GM19238 (cell line): Measurements from ENCODE around the gene UPF2.
A peak's percentile ranks its signal among the peaks of the same experiment; 100 is the strongest.

ENCODE experiments used
- DNase-seq: peaks from one replicate; pipeline ENCODE4 v3.0.0; 2011; ENCODE audit warnings: low spot score; ENCODE audit not compliant: insufficient read length

The UPF2 gene

GRCh38 chr10:11886851-11887250, 155.8 kb downstream of the UPF2 start:
- peak; percentile 23 for DNase-seq

DNA sequence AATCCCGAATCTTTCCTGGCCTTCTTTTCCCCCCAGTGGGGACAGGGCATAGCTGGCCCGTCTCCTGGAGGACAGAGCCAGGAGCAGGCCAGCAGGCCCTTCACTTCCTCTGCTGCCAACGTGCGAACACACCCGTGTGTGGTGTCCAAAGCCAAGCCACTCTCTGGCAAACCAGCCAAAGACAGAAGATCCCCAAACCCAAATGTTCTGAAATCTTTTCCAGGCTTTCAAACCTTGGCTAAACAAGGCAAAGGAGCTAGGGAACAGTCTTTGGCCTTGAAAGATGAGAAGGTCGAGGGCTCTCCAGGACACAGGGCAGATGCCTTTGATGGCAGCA, 156.5 kb downstream of the UPF2 start:
- DNase-seq: no peak

DNA sequence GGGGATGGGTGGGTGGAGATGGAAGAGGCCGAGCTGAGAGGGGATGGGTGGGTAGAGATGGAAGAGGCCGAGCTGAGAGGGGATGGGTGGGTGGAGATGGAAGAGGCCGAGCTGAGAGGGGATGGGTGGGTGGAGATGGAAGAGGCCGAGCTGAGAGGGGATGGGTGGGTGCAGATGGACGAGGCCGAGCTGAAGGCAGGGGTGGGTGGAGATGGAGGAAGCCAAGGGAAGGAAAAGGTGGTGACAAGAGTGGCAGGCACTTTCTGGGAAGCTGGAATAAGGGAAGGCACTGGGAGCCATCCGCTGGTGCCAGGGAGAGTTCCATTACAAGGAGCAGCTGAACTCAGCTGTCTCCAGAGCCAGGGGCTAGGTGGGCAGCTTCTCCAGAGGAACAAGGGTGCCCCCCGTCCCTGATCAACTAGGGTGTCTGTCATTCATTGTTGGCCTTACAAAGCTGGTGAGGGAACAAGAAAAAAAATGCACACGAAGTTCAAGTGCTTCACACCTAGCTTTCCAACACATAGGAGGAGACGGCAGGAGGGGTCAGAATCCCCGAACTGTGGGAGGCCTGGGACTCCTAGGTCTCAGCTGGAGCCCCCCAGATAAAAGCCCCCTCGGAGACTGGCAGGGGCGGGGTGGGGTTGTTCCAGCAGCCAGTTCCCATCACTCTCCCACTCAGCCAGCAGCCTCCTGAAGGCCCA, 157.0 kb downstream of the UPF2 start:
- DNase-seq: no peak

GRCh38 chr10:11884706-11885423, 157.7 kb downstream of the UPF2 start:
- DNase-seq: no peak

- no peak for DNase-seq
Observed at GRCh38 chr10:11882646-11883375, 159.8 kb downstream of the UPF2 start.

GRCh38 chr10:11881477-11882417, 160.9 kb downstream of the UPF2 start:
- no peak for DNase-seq

DNA sequence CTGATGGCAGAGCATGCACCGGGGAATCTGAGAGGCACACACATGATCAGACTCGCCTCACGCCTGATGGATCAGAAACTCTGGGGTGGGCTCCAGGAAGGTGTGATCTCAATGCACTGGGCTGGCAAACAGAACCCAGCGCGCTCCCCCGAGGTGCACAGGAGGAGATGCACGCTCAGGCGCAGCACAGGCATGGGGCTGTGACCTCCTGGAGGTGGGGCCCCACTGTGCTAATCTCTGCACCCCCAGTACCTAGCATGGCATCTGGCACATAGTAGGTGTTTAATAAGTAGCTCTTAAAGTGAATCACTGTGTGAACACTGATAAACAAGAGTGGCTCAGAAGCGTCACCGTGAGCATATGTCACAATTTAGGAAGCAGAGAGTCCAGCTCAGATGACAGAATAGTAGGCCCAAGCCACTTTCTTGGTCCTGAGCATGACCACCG, 161.6 kb downstream of the UPF2 start:
- no peak for DNase-seq

DNA sequence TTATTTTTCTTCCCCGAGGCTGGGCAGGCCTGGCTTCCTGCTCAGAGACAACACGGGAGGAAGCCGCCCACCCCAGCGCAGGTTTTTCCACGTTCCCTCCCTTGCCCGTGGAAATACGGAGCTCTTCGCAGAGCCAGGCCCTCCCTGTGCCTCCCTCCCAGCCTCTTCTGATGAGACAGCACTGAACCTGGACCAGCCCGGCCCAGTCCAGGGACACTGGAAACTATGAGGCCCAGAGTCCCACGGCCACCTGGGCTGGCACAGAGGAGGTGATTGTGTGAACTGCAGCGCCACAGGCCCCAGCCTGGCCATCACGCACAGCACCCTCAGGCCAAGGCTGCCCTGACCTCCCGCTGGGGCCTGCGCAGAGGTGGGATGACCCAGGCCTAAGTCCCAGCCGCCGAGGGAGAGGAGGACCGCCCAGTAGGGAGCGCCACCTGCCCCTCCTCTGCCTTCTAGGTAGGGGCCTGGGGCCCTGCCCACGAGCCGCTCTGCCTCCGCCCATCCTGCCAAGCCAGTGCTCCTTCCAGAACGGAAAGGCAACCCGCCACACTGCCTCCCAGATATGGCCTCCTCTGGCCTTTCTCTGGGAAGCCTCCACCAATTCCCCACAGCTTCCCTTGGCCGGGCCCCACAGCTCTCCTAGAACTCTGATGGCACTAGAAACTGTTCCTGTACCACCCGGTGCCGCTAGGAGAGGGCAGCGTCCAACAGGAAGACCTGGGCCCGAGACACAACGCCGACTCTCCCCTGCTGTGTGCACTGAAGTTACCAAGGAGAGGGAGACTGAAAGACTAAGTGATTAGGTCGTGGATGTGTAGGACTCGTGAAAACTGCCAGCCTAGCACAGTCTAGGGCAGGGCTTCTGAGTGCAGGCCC, 162.2 kb downstream of the UPF2 start:
- no peak for DNase-seq

GRCh38 chr10:11879387-11880094, 163.1 kb downstream of the UPF2 start:
- DNase-seq: no peak

DNA sequence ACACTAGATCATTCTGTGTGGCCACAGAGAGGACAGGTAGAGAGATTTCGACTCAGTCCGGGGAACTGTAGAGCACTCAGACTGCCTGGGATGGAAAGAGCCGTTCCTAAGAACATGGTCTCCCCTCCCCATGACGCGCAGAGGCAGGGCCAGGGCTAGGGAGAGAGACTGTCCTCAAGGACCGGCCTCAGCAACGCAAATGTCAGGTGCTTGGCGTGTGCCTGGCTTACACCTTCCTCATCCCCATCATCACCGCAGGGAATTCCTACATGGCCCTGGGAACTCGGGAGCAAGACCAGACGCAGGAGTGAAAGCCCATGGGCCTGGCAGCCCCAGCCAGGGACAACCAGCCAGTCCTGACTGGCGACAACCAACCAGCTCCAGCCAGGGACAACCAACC, 163.8 kb downstream of the UPF2 start:
- DNase-seq: no peak

- no peak for DNase-seq
Observed at GRCh38 chr10:11877591-11877905, 165.1 kb downstream of the UPF2 start.

- no peak for DNase-seq
Observed at GRCh38 chr10:11876805-11877590, 165.6 kb downstream of the UPF2 start.

DNA sequence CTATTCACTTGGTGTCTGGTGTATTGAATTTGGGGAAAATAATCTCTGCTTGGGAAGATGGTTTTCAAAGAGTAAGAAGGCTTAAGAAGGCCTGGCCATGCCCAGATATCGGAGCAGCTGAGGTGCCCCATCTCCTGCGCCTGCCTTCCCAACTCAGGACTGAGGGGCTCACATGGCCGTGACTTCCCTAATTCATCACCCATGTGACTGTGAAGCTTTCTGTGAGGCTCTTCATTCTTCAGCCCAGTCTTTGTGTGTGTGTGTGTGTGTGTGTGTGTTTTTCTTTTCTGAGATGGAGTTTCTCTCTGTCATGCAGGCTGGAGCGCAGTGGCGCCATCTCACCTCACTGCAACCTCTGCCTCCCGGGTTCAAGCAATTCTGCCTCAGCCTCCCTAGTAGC, 166.3 kb downstream of the UPF2 start:
- DNase-seq: no peak

- no peak for DNase-seq
Observed at GRCh38 chr10:11875494-11876281, 166.9 kb downstream of the UPF2 start.

DNA sequence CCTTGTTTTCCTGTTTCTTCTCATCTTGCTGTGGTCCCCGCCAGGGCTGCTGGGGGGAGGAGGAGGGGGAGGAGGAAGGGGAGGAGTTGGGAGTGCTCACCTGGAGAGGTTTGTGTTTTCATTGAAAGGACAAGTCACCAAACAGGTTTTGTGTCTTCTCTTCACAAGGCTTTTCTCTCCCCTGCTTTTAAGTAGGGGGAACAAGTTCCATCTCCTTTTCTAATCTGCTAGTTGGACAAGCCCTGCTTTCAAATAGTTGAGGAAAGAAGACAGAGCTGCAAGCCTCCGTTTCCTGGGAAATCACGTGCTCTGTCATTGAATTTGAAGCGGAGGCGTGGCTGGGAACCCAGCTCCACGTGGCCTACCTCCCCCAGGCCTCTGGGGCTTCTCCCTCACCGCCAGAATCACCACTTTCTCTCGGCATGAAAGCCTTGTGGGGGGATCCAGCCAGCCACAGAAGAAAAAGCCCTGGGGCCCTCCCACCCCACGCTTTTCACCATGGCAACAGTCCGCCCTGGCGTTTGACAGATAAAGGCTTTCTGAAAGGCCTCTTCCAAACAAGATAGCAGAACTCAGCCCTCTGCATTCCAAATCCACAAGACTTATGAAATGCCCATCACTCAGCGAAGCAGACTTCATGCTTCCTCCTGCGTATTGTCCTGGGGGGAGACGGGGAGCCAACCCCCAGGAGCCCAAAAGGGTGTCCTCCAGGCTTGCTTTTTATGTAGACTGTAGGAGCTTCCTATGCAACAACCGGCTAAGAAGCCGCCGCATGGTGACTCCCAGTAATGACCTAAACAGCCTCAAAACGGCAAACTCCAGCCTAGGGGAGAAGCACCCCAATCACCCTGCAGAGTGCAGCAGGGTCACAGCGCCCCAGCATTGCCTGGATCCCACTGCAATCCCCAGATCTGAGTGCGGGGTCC, 167.8 kb downstream of the UPF2 start:
- peak; percentile 45 for DNase-seq

DNA sequence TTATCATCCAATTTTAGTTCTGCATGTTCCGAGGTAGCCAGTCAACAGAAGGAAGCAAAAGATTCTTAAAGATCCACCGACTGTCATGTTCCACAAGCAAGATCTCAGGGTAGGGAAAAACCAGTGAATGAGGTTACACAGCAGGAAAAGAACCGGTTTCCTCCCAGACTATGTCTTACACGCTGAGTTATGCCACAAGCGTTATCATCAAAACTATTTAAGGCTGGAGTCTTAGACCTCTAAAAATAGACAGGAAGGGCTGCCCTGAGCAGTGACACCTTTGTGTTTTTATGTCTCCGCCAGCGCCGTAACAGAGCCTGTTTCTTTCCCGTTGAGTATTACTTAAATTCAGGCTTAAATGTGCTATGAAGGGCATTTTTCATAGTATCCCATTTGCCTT, 171.1 kb downstream of the UPF2 start:
- DNase-seq: no peak

- DNase-seq: no peak
Observed at GRCh38 chr10:11870900-11871400, 171.7 kb downstream of the UPF2 start.
